SU-DHL-6 (cell line): ENCODE data around the gene TANGO2.

ENCODE experiments used
- CTCF ChIP-seq: fragments of 200-600 bp; sonication (generic); IDR thresholded peaks from one replicate; pipeline ENCODE4 v1.5.1; 2017; ENCODE audit warnings: antibody characterized with exemption, mild to moderate bottlenecking, low read length, moderate library complexity; ENCODE audit not compliant: insufficient read depth, poor library complexity, severe bottlenecking
- EZH2phosphoT487 ChIP-seq: fragments of 200-600 bp; sonication (generic), shearing (Covaris generic); conservative IDR thresholded peaks from 2 replicates; pipeline ENCODE4 v1.6.1; 2018; ENCODE audit warnings: mild to moderate bottlenecking, antibody characterized with exemption, low read length, moderate library complexity, mixed read lengths

GRCh38 chr22:20055654-20056053, 34.7 kb downstream of the TANGO2 start:
- TF ChIP-seq CTCF: no peak
- TF ChIP-seq EZH2phosphoT487: no peak
